CD4-positive, alpha-beta T cell treated with Interleukin-4 for 1 hour (primary cell): Measurements from ENCODE around the gene C1QTNF9.
"Not testable (repeated sequence)": the region's sequence is repeated elsewhere in the genome, so short reads cannot be mapped to it uniquely, and the experiment has no call there.

Experiments used
- DNase-seq, 2 donors: peaks; one replicate each; pipeline ENCODE4 v3.0.0-alpha.2; 2020 to 2022

C1QTNF9 gene

GRCh38 chr13:24327598-24327997, 18.2 kb downstream of the C1QTNF9 start:
- DNase-seq: not testable (repeated sequence)

GRCh38 chr13:24328145-24328544, 18.8 kb downstream of the C1QTNF9 start:
- no peak for DNase-seq

GRCh38 chr13:24338721-24339120, 29.3 kb downstream of the C1QTNF9 start:
- DNase-seq: no peak

GRCh38 chr13:24339937-24340607, 30.7 kb downstream of the C1QTNF9 start:
- DNase-seq: no peak

- DNase-seq: no peak
Observed at GRCh38 chr13:24340608-24340955, 31.2 kb downstream of the C1QTNF9 start.

GRCh38 chr13:24341439-24341838, 32.1 kb downstream of the C1QTNF9 start:
- DNase-seq: no peak

GRCh38 chr13:24348385-24348784, 39.0 kb downstream of the C1QTNF9 start:
- no peak for DNase-seq

GRCh38 chr13:24348797-24349515, 39.6 kb downstream of the C1QTNF9 start:
- DNase-seq: no peak

GRCh38 chr13:24349778-24350664, 40.6 kb downstream of the C1QTNF9 start:
- DNase-seq: not testable (repeated sequence)

- no peak for DNase-seq
Observed at GRCh38 chr13:24351423-24351822, 42.0 kb downstream of the C1QTNF9 start.

- no peak for DNase-seq
Observed at GRCh38 chr13:24353736-24354135, 44.4 kb downstream of the C1QTNF9 start.

GRCh38 chr13:24355103-24355502, 45.7 kb downstream of the C1QTNF9 start:
- no peak for DNase-seq

GRCh38 chr13:24356270-24356669, 46.9 kb downstream of the C1QTNF9 start:
- no peak for DNase-seq

GRCh38 chr13:24356837-24357236, 47.5 kb downstream of the C1QTNF9 start:
- no peak for DNase-seq

GRCh38 chr13:24357756-24358155, 48.4 kb downstream of the C1QTNF9 start:
- no peak for DNase-seq

GRCh38 chr13:24358836-24359235, 49.5 kb downstream of the C1QTNF9 start:
- DNase-seq: not testable (repeated sequence)

GRCh38 chr13:24359252-24359651, 49.9 kb downstream of the C1QTNF9 start:
- not testable (repeated sequence) for DNase-seq

- no peak for DNase-seq
Observed at GRCh38 chr13:24360106-24360505, 50.7 kb downstream of the C1QTNF9 start.

- DNase-seq: no peak
Observed at GRCh38 chr13:24361113-24361512, 51.7 kb downstream of the C1QTNF9 start.

- DNase-seq: no peak
Observed at GRCh38 chr13:24361852-24362366, 52.5 kb downstream of the C1QTNF9 start.

- no peak for DNase-seq
Observed at GRCh38 chr13:24362435-24362952, 53.1 kb downstream of the C1QTNF9 start.

GRCh38 chr13:24365191-24365590, 55.8 kb downstream of the C1QTNF9 start:
- DNase-seq: no peak

- DNase-seq: not testable (repeated sequence)
Observed at GRCh38 chr13:24366315-24366714, 56.9 kb downstream of the C1QTNF9 start.
